Measurements from ENCODE around the gene NLGN1. TPM values are rescaled to one million over a fixed set of nuclear protein-coding genes. Genes with fewer than 3 reads are reported as not detected.

Gene NLGN1
- total and polyA plus RNA-seq, 12 donors: 0.88 to 19.9 (median 12.6) TPM

DNA sequence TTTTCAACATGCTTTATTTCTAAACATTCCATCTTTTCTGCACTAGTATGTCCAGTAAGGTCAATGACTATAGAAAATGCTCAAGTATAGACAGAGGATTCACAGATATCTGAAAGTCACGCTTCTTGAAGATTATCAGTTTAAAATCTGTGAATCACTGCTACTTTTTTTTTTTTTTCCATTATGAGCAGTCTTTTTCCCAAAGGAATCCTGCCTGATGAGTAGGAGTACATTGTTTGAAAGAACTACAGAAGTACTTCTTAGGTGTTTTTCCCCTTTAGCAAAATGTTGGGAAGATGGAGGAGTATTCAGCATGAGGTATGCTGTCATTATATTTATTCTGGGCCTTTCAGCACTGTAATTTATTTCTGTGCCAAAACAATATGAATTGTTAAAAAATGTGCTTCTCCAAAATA is 266.2 kb downstream of the NLGN1 start:
- TF ChIP-seq, protein P1, sequence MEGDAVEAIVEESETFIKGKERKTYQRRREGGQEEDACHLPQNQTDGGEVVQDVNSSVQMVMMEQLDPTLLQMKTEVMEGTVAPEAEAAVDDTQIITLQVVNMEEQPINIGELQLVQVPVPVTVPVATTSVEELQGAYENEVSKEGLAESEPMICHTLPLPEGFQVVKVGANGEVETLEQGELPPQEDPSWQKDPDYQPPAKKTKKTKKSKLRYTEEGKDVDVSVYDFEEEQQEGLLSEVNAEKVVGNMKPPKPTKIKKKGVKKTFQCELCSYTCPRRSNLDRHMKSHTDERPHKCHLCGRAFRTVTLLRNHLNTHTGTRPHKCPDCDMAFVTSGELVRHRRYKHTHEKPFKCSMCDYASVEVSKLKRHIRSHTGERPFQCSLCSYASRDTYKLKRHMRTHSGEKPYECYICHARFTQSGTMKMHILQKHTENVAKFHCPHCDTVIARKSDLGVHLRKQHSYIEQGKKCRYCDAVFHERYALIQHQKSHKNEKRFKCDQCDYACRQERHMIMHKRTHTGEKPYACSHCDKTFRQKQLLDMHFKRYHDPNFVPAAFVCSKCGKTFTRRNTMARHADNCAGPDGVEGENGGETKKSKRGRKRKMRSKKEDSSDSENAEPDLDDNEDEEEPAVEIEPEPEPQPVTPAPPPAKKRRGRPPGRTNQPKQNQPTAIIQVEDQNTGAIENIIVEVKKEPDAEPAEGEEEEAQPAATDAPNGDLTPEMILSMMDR (IDR thresholded peaks at IDR 0.05): no peak
- intact Hi-C loops (cut with DNase I): loop anchor here in 2 of 10 donors (5.0 kb wide), 1 partner anchor 46 kb away; no protein-coding TSS in a partner anchor

DNA sequence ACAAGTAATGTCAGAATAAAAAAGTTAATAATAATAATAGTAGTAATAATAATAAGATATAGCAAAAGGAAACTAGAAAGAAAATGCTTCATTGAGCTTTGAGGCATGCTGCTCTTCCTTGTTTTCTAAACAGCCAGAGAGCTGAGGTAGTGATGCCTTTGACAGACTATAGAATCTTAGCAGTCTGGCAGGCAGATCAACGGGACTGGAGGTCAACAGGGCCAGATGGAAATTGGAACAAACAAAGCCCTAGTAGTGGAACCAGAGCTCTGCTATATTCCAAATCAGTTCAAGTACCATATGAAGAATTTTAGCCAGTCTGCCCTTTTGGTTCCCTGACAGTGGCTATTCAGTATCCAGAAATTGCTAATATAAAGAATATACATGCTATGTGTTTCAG is 278.6 kb downstream of the NLGN1 start:
- Histone ChIP-seq H3K27ac (no peak overlapping the region), H3K36me3 (no peaks in the 10 kb centered on the region), H3K27me3 (no peaks in the 10 kb centered on the region), H3K4me1 (no peaks in the 10 kb centered on the region), H3K9me3 (no peaks in the 10 kb centered on the region), H3K4me3 (no peak overlapping the region)
- no peak for DNase-seq
- no peak for ATAC-seq
- WGBS, 2 donors: 41 to 42% methylated on average over 1 of the region's 1 CpG
- intact Hi-C loops (cut with DNase I): no loop called here
- TF ChIP-seq, protein P1 (IDR thresholded peaks at IDR 0.05): no peak

More for the DNA sequence above, 266.2 kb downstream of the NLGN1 start:
- H3K27ac ChIP-seq: no peak overlapping the region
- no peaks in the 10 kb centered on the region for H3K9me3 ChIP-seq
- H3K27me3 ChIP-seq: no peaks in the 10 kb centered on the region
- H3K4me1 ChIP-seq: peaks cover 0 to 20% (median 0%) of the 10 kb centered on the region in 9 donors
- H3K4me3 ChIP-seq: no peak overlapping the region
- ATAC-seq: no peak
- no peaks in the 10 kb centered on the region for H3K36me3 ChIP-seq
- 67 to 77% methylated on average over 1 of the region's 1 CpG for WGBS, 2 donors
- no peak for DNase-seq

DNA sequence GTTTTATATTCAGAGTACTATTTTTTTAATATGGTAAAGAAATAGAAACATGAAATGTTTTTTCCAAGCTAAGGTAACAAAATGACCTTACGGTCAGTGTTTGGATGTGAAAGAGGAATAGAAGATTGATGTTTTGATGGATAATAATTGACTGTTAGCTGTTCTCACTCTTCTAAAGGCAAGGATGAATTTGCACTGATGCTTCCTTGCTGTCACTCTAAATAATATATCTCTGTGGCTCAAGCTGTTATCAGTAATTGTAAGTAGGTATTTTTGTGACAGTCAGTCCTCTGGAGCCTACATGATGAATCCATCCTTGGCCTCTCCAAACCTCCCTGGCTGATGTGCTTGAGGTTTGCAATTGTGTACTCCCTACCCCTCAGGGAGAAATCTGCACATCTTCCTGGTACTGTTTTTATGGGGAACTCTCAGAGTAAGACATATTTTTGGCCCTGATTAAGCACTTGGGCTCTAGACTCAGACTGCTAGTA is 283.7 kb downstream of the NLGN1 start:
- no peaks in the 10 kb centered on the region for H3K27me3 ChIP-seq
- intact Hi-C loops (cut with DNase I): no loop called here
- H3K4me3 ChIP-seq: no peak overlapping the region
- H3K4me1 ChIP-seq: no peaks in the 10 kb centered on the region
- WGBS, 2 donors: 95 to 100% methylated on average over 1 of the region's 1 CpG
- no peak overlapping the region for H3K27ac ChIP-seq
- no peaks in the 10 kb centered on the region for H3K36me3 ChIP-seq
- TF ChIP-seq, protein P1 (IDR thresholded peaks at IDR 0.05): no peak
- no peaks in the 10 kb centered on the region for H3K9me3 ChIP-seq
- DNase-seq (no peak), ATAC-seq (no peak)

- ATAC-seq: no peak
- WGBS, 2 donors: 88 to 91% methylated on average over 2 of the region's 2 CpGs
- no peaks in the 10 kb centered on the region for H3K4me1 ChIP-seq
Measured at GRCh38 chr3:173685456-173685855, 287.9 kb downstream of the NLGN1 start.

More at GRCh38 chr3:173685456-173685855, 287.9 kb downstream of the NLGN1 start:
- intact Hi-C loops (cut with DNase I): no loop called here
- H3K4me3 ChIP-seq: no peak overlapping the region
- H3K27me3 ChIP-seq: no peaks in the 10 kb centered on the region
- no peaks in the 10 kb centered on the region for H3K36me3 ChIP-seq
- no peak for DNase-seq
- no peaks in the 10 kb centered on the region for H3K9me3 ChIP-seq
- TF ChIP-seq, protein P1 (IDR thresholded peaks at IDR 0.05): no peak
- no peak overlapping the region for H3K27ac ChIP-seq

All from heart right ventricle (tissue), 16 donors.